Measurements from ENCODE around the gene IPO13. TPM values are rescaled to one million over a fixed set of nuclear protein-coding genes. Genes with fewer than 3 reads are reported as not detected.

IPO13 gene
- total and polyA plus RNA-seq, 2 experiments from 2014 or later, result 20.6 to 30.7 TPM

- Histone ChIP-seq H3K4me1 (ENCODE audit: insufficient read depth) (peaks cover 15% of the 10 kb centered on the region), H3K27me3 (peaks cover 9% of the 10 kb centered on the region), H3K9me3 (ENCODE audit: low read depth) (no peaks in the 10 kb centered on the region), H3K4me2 (no peak overlapping the region), H3K4me3 (no peak overlapping the region), H4K20me1 (ENCODE audit: insufficient read depth, poor library complexity, severe bottlenecking) (no peaks in the 10 kb centered on the region), H3K36me3 (replicated peaks; ENCODE audit: insufficient read depth, low read depth) (no peaks in the 10 kb centered on the region), H3K79me2 (no peaks in the 10 kb centered on the region), H3K27ac (no peak overlapping the region), H2AFZ (no peak overlapping the region), H3K9me2 (replicated peaks; ENCODE audit: insufficient read depth) (no peaks in the 10 kb centered on the region)
- DNase-seq (ENCODE audit: low spot score), result no peak
- no peak for TF ChIP-seq EZH2 (IDR thresholded peaks at IDR 0.05; ENCODE audit: borderline replicate concordance)
- TF ChIP-seq, protein P1, sequence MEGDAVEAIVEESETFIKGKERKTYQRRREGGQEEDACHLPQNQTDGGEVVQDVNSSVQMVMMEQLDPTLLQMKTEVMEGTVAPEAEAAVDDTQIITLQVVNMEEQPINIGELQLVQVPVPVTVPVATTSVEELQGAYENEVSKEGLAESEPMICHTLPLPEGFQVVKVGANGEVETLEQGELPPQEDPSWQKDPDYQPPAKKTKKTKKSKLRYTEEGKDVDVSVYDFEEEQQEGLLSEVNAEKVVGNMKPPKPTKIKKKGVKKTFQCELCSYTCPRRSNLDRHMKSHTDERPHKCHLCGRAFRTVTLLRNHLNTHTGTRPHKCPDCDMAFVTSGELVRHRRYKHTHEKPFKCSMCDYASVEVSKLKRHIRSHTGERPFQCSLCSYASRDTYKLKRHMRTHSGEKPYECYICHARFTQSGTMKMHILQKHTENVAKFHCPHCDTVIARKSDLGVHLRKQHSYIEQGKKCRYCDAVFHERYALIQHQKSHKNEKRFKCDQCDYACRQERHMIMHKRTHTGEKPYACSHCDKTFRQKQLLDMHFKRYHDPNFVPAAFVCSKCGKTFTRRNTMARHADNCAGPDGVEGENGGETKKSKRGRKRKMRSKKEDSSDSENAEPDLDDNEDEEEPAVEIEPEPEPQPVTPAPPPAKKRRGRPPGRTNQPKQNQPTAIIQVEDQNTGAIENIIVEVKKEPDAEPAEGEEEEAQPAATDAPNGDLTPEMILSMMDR (IDR thresholded peaks at IDR 0.05; ENCODE audit: poor library complexity), result peak; percentile 27
- 93% methylated on average over 10 of the region's 10 CpGs for WGBS (ENCODE audit: low lambda C conversion rate, missing lambda C conversion rate)
Measured at GRCh38 chr1:43930168-43930948, 16.4 kb upstream of the IPO13 start.

DNA sequence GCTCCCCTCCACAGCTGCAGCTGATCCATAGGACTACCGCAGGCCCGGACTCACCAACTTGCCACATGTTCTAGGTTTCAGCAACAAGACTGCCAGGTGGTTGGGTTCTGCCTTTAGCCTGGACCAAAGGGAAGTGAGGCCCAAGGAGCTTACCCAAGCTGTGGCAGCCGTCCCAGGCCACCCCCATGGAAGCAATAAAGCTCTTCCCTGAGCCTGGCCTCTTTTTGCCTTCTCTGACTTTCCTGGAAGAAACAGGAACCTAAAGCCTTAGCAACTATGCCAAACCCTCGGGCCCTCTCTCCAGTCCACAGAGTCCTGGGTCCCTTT, 15.8 kb upstream of the IPO13 start:
- H3K9me3 ChIP-seq (ENCODE audit: low read depth), result no peaks in the 10 kb centered on the region
- H3K79me2 ChIP-seq, result no peaks in the 10 kb centered on the region
- peaks cover 18% of the 10 kb centered on the region for H3K4me1 ChIP-seq (ENCODE audit: insufficient read depth)
- no peaks in the 10 kb centered on the region for H4K20me1 ChIP-seq (ENCODE audit: insufficient read depth, poor library complexity, severe bottlenecking)
- DNase-seq (ENCODE audit: low spot score), result no peak
- no peak overlapping the region for H2AFZ ChIP-seq
- H3K36me3 ChIP-seq (replicated peaks; ENCODE audit: insufficient read depth, low read depth), result no peaks in the 10 kb centered on the region
- H3K27ac ChIP-seq, result no peak overlapping the region
- WGBS (ENCODE audit: low lambda C conversion rate, missing lambda C conversion rate), result 66% methylated on average over 4 of the region's 4 CpGs
- H3K27me3 ChIP-seq, result peaks cover 14% of the 10 kb centered on the region
- TF ChIP-seq, protein P1 (IDR thresholded peaks at IDR 0.05; ENCODE audit: poor library complexity), result no peak
- TF ChIP-seq EZH2phosphoT487 (IDR thresholded peaks at IDR 0.05; ENCODE audit: low read depth, severe bottlenecking, unreplicated experiment) (no peak), EZH2 (IDR thresholded peaks at IDR 0.05; ENCODE audit: borderline replicate concordance) (no peak)
- no peaks in the 10 kb centered on the region for H3K9me2 ChIP-seq (replicated peaks; ENCODE audit: insufficient read depth)
- H3K4me3 ChIP-seq, result no peak overlapping the region
- no peak overlapping the region for H3K4me2 ChIP-seq

DNA sequence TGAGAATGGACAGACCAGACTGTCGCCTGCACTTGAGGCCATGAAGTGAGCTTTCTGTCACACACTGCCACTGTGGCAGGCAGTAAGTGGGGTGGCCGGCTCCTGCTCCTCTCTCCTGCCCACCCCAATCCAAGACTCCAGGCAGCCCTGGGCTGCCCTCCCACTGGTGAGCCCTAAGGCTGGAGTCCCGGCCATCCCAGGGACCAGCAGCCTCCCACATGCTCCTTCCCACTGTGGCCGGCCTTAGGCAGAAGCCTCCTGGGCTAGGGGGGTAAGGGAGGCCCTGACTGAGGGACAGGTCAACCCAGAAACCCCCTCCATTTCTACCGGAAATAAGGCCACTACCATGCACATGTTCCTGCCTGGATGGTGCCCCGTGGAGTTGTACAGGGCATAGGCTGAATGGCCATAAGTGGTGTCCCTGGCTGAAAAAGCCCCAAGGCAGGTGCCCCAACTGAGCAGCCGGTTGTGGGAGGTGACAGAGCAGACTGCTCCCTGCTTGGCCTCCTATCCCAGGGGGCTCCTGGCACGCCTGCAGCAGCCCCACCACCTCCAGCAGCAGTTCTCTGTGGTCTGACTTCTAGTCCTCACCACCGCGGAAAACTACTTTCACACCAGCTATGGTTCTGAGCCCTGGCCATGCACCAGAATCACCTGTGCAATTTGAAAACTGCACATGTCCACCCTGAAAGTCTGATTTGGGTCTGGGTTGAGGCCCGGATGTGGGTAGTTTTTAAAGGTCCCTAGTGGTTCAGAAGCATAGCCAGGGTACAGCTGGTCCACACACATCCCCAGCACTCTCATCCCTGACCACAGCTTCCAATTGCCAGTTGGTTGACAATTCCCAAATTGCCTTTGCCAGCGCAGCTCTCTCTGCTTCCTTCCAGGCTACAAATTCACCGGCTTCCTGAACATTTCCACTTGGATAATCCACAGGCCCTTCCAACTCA, 14.8 kb upstream of the IPO13 start:
- H2AFZ ChIP-seq, result no peak overlapping the region
- no peak overlapping the region for H3K4me2 ChIP-seq

More for the DNA sequence above, 14.8 kb upstream of the IPO13 start:
- Histone ChIP-seq H3K36me3 (replicated peaks; ENCODE audit: insufficient read depth, low read depth) (no peaks in the 10 kb centered on the region), H3K4me1 (ENCODE audit: insufficient read depth) (peaks cover 25% of the 10 kb centered on the region), H3K27me3 (peaks cover 14% of the 10 kb centered on the region), H3K27ac (no peak overlapping the region), H3K4me3 (no peak overlapping the region), H3K9me2 (replicated peaks; ENCODE audit: insufficient read depth) (no peaks in the 10 kb centered on the region), H3K9me3 (ENCODE audit: low read depth) (no peaks in the 10 kb centered on the region), H3K79me2 (no peaks in the 10 kb centered on the region), H4K20me1 (ENCODE audit: insufficient read depth, poor library complexity, severe bottlenecking) (no peaks in the 10 kb centered on the region)
- 92% methylated on average over 13 of the region's 13 CpGs for WGBS (ENCODE audit: low lambda C conversion rate, missing lambda C conversion rate)
- TF ChIP-seq EZH2 (IDR thresholded peaks at IDR 0.05; ENCODE audit: borderline replicate concordance) (no peak), EZH2phosphoT487 (IDR thresholded peaks at IDR 0.05; ENCODE audit: low read depth, severe bottlenecking, unreplicated experiment) (no peak)
- TF ChIP-seq, protein P1 (IDR thresholded peaks at IDR 0.05; ENCODE audit: poor library complexity), result no peak
- no peak for DNase-seq (ENCODE audit: low spot score)

Data from hepatocyte (in vitro differentiated cells).